Ureter (tissue), 1 donor: ENCODE measurements around the gene MAZ. TPM values are rescaled to one million over a fixed set of nuclear protein-coding genes. Genes with fewer than 3 reads are reported as not detected.
"Not testable (repeated sequence)": the region's sequence is repeated elsewhere in the genome, so short reads cannot be mapped to it uniquely, and the experiment has no call there.

Experiments used
- DNase-seq: peaks from one replicate; pipeline ENCODE4 v3.0.0-alpha.2; 2020; ENCODE audit warnings: low spot score
- total RNA-seq: library from RNA; stranded (reverse); gene quantifications from one replicate; pipeline ENCODE4 v1.2.4, GENCODE V29; 2023
- donor health status: DM: yes; HTN: yes; CAD: no.

The MAZ gene
- total RNA-seq, result 143 TPM

GRCh38 chr16:29806099-29806579, at the start of gene MAZ:
TSS of gene MAZ (plus strand) at chr16:29806529. CDS start at chr16:29806702, 173 bp downstream.
- DNase-seq, result no peak

GRCh38 chr16:29756654-29757053, 49.7 kb upstream of the MAZ start:
- DNase-seq, result no peak

GRCh38 chr16:29757086-29757485, 49.2 kb upstream of the MAZ start:
- not testable (repeated sequence) for DNase-seq

GRCh38 chr16:29757950-29758466, 48.3 kb upstream of the MAZ start:
- DNase-seq, result no peak

GRCh38 chr16:29760567-29761279, 45.6 kb upstream of the MAZ start:
- DNase-seq, result no peak

- not testable (repeated sequence) for DNase-seq
Observed at GRCh38 chr16:29761280-29761651, 45.1 kb upstream of the MAZ start.

GRCh38 chr16:29761882-29762281, 44.4 kb upstream of the MAZ start:
- no peak for DNase-seq

GRCh38 chr16:29763326-29763725, 43.0 kb upstream of the MAZ start:
- no peak for DNase-seq

- DNase-seq, result no peak
Observed at GRCh38 chr16:29765167-29766032, 40.9 kb upstream of the MAZ start.

GRCh38 chr16:29766571-29766970, 39.8 kb upstream of the MAZ start:
- DNase-seq, result no peak

GRCh38 chr16:29767062-29767461, 39.3 kb upstream of the MAZ start:
- no peak for DNase-seq

- DNase-seq, result no peak
Observed at GRCh38 chr16:29769507-29769906, 36.8 kb upstream of the MAZ start.

GRCh38 chr16:29770250-29770929, 35.9 kb upstream of the MAZ start:
- no peak for DNase-seq

GRCh38 chr16:29772330-29772729, 34.0 kb upstream of the MAZ start:
- DNase-seq, result not testable (repeated sequence)

GRCh38 chr16:29774730-29775129, 31.6 kb upstream of the MAZ start:
- DNase-seq, result no peak

- DNase-seq, result no peak
Observed at GRCh38 chr16:29775742-29776408, 30.5 kb upstream of the MAZ start.

GRCh38 chr16:29777576-29778350, 28.6 kb upstream of the MAZ start, which contains the start of gene ZG16:
TSS of gene ZG16 (plus strand) at chr16:29778256. CDS start at chr16:29779267, 1,011 bp downstream.
- no peak for DNase-seq

GRCh38 chr16:29779474-29779873, 26.9 kb upstream of the MAZ start:
- DNase-seq, result no peak

- not testable (repeated sequence) for DNase-seq
Observed at GRCh38 chr16:29783094-29783953, 23.0 kb upstream of the MAZ start.

GRCh38 chr16:29784157-29784556, 22.2 kb upstream of the MAZ start:
- no peak for DNase-seq
